Esophagus muscularis mucosa (tissue), 3 donors: ENCODE results near the gene BZW1.

Experiments
- CTCF ChIP-seq, 3 experiments: fragments of 200-600 bp in 2 of 3; fragments of 450-650 bp in 1 of 3; sonication (generic) in 2 of 3; IDR thresholded peaks; one replicate each; pipeline ENCODE4 v1.5.1; 2017 to 2019; ENCODE audit warnings: antibody characterized with exemption in 3 of 3, mild to moderate bottlenecking in 2 of 3, moderate library complexity in 1 of 3
- POLR2A ChIP-seq: fragments of 450-650 bp; IDR thresholded peaks from one replicate; pipeline ENCODE4 v1.6.1; 2017; ENCODE audit warnings: antibody characterized with exemption, moderate library complexity, mild to moderate bottlenecking, low read depth

- TF ChIP-seq CTCF (IDR thresholded peaks at IDR 0.05) (no peak), POLR2A (no peak)
These were observed 24.2 kb upstream of the BZW1 start for GRCh38 chr2:200787351-200788120.
